Hematopoietic multipotent progenitor cell (in vitro differentiated cells): ENCODE data around the gene IDI2. TPM values are rescaled to one million over a fixed set of nuclear protein-coding genes. Genes with fewer than 3 reads are reported as not detected.
"Not testable (repeated sequence)": the region's sequence is repeated elsewhere in the genome, so short reads cannot be mapped to it uniquely, and the experiment has no call there.

Experiments
- DNase-seq, 3 donors: peaks; one replicate each; pipeline ENCODE4 v3.0.0-alpha.2; 2011 to 2015; ENCODE audit warnings: low read depth in 2 of 3, low spot score in 2 of 3
- total RNA-seq: library from RNA; depleted of rRNA; stranded (reverse); fragments of >200 nt; gene quantifications from one replicate; pipeline ENCODE4 v1.2.3, GENCODE V29; 2012

The IDI2 gene
- total RNA-seq, 1 donor, result not detected

GRCh38 chr10:1009947-1010346 is 15.7 kb downstream of the IDI2 start:
- not testable (repeated sequence) for DNase-seq

DNA sequence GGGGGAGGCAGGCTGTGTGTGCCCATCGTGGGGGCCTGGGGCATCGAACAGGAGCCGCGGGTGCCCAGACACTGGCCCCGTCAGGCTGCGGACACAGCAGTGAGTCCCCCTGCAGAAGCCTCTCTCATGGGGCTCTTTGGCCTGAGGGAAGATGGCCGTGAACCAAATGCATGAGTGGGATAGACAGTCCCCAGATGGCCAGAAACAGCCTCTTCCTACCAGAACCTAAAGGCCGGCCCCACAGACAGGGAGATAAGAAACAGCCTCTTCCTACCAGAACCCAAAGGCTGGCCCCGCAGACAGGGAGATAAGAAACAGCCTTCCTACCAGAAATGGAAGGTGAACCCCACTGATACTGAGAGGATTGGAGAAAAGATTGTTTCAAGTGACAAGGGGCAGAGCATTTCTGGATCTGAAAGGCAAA is 16.6 kb downstream of the IDI2 start:
- DNase-seq, result no peak

DNA sequence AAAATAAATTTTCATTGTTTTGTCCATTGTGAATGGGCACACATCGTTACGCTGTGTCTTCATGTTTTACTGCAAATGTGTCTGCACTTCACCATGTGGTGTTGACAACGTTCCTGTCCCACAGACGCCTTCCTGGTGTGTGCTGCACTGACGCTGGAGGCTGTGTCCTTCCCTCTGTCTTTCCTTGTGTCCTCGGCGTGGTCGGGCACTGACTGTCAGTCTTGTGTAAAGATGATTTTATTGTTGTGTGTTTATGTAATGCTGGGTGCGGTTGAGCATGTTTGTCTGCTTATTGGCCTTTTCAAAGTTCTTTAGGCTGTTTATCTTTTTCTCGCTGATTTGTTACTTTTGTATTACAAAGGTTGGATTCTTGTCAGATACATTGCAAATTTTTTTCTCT is 18.1 kb downstream of the IDI2 start:
- DNase-seq, result no peak

GRCh38 chr10:1006573-1006972 is 19.1 kb downstream of the IDI2 start:
- no peak for DNase-seq

DNA sequence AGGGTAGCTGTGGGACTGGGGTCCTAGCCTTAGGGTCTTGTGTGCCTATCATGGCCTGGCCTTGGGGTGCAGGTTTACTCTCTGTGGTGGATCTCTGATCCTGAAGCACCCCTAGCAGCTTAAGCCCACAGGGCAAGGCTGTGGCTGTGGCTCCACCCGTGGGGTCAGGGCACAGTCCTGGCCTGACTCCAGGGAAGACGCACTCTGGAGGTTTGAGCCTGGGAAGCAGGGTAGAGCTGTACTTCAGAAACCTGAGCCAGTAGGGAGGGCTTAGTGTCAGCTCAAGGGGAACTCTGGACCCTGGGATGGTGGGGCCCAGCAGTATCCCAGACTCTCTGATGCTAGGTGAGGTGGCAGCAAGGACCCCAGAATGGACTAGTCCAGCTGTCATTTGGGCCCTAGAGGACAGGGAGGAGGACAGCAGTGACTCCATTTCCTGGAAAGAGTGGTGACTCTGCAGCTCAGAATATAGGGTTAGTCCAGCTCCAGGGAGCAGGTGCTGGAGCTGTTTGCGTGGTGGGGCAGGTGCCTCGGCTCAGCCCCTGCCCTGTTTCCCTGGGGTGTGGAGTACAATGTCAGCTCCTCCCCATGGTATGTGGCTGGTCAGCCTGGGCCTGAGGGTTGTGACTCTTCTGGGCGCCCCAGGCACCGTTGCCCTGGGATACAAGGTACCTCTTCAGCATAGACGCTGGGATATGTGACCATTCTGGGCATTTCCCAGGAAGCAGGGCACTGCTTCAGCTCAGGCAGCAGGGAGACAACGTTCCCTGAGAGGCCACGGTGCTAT is 21.6 kb downstream of the IDI2 start:
- DNase-seq, result no peak

GRCh38 chr10:1002425-1003006 is 23.1 kb downstream of the IDI2 start:
- peak in 1 of 3 donors; percentile 49 for DNase-seq

GRCh38 chr10:997266-998022 is 28.2 kb downstream of the IDI2 start:
- DNase-seq, result no peak

GRCh38 chr10:996031-996430 is 29.6 kb downstream of the IDI2 start:
- no peak for DNase-seq

DNA sequence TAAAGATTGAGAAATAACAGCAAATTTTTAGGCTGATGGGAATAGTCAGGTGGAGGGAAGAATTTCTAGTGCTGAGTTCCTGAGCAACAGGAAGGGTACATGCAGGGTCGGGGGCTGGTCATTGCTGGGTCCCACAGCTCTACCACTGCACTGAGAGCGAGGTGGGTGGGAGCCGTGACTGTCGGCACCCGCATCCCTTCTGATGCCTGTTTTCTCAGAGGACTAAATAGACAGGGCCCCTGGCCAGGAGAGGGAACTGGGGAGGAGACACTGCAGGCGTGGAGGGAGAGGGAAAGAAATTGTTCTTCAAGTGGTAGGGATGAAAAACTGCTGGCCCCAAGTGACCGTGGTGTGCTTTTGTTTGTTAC is 30.1 kb downstream of the IDI2 start:
- DNase-seq, result no peak

DNA sequence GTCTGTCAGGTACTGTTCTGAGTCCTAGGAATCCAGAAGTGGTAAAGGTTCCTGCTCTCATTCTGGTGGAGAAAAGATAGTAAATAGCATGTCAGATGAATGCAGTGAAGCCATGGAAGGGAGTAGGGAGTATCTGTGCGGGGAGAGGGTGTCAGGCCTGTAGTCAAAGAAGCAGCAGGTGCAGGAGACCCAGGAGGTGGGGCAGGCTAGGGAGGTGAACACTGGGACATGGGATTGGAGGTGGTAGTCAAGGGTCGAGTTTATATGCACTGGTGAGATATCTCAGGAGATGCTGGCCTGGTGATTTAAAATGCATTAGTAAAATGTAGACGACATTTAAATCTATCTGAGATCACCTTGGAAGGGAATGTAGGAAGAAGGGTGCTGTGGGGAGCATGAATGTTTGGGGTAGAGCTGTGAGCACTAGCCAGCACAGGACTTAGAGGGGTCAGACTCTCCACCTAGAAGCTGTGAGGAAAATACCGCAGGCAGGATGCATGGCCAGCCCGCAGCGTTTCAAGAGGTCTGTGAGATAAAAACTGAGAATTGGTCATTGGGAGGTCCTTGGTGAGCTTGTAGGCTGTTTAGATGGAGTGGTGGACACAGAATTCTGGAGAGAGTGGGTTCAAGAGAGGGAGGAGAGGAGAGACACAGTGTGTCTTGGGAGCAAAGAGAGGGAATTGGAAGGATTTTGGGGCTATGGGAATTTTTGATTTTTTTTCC is 30.7 kb downstream of the IDI2 start:
- no peak for DNase-seq

GRCh38 chr10:992871-993270 is 32.8 kb downstream of the IDI2 start:
- DNase-seq, result no peak

DNA sequence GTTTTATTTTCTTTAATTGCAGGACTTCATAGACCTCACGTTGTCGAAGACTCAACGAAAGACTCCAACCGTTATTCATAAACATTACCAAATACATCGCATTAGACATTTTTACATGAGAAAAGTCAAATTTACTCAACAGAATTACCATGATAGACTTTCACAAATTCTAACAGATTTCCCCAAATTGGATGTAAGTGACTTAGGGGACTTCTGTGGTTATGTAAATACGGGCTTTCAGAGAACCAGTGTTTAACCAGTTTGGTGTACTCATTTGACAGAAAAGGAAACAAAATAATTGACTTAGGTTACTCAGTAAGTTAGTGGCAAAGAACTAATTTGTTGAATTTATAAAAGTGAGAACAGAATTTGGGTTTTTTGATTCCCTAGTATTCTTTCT is 33.2 kb downstream of the IDI2 start:
- no peak for DNase-seq

GRCh38 chr10:990808-991207 is 34.9 kb downstream of the IDI2 start:
- DNase-seq, result no peak

DNA sequence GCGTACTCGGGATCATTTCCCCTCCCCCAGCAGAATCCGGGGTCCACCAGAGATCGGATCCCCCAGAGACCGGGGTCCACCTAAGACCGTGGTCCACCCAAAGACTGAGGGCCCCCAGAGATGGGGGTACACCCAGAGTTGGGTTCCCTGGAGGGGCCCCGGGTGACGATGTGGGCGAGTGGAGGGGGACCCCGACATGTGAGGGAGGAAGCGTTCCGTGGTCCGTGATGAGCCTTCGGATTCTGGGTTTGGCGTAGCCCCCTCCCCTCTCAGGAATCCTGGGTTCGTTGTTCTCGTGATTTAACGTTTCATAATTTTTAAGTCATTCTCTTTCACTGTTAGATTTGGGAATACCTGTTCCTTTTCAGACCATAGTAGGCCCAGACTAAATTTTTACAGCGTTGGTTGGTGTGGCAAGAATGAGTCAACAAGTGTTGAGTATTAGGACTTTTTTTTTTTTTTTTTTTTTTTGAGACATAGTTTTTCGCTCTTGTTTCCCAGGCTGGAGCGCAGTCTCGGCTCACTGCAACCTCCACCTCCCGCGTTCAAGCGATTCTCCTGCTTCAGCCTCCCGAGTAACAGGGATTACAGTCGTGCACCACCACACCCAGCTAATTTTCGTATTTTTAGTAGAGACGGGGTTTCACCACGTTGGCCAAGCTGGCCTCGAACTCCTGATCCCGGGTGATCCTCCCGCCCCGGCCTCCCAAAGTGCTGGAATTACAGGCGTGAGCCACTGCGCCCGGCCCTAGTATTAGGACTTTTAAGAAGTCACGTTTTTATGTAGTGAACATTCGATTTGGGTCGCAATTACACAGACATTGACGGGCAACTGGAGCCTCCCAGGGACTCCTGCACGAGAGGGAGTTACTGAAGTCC is 36.8 kb downstream of the IDI2 start:
- DNase-seq, result peak in 1 of 3 donors; percentile 23

DNA sequence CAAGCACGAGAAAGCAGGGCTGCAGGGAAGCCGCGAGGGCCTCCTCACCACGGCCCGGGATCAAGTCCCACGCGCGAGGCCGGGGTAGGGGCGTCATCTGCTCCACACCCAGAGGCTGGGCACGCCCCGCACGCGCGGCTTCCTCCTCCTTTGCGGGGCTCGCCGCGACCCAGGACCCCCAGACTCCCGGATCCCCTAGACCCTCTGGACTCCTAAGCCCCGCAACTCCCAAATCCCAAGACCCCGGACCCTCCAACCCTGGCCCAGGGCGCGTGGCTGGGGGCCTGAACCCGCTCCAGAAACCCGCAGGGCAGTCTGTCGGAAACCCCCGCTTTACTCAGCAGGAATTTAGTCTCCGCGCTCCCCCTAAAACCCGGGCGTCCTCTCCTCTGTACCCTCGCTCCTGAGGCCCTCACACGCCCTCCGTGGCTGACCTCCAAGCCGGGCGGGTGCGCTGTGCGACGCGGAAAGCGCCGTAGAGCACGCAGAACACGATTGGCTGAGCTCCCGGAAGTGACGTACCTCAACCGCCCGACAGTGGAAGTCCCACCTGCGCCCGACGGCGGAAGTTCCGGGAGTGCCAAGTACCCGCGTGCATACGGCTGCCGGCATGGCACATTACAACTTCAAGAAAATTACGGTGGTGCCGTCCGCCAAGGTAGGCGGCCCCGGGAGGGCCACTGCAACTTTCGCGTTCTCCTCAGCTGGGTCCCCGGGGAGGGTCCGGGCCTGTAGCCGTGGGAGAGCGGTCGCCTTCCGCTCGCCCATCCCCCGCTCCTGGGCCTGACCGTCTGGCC is 37.6 kb downstream of the IDI2 start, which contains the start of gene GTPBP4:
TSS of gene GTPBP4 (plus strand) at position 565 of the 797 bp plus-strand sequence. CDS start at position 611, 46 bp downstream.
- DNase-seq, result peak; percentile 91 to 99 (median 98)

GRCh38 chr10:987620-987869 is 38.1 kb downstream of the IDI2 start:
- DNase-seq, result no peak

DNA sequence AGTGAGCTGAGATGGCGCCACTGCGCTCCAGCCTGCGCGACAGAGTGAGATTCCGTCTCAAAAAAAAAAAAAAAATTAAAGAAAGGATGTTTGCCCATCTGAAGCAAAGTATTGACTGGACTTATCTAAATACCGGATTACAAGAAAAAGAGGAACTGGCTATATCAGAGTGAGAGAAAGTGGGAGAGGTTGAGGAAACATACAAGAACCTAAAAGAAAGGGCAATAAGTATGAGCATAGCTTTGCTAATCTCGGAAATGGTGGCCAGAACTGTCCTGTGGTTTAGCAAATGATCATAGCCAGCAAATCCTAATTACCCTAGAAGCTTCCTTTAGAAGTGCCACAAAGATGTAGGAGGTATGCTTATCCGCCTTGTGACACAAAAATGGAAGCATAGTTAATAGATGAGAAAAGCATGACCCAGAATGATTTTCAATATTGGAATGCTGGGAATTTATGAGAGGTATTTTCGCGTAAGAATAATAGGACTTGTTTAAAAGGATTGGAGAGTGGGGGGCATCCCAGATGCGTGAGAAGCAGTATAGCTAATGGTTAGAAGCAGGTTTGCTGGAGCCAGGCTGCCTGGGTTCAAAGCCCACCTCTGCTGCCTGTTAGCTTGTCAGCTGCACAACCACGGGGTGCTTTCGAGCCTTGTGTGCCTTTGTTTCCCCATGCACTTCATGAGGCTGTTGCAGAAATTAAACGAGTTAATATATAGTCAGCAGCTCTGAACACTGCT is 38.6 kb downstream of the IDI2 start:
- DNase-seq, result peak in 1 of 3 donors; percentile 18

- no peak for DNase-seq
Observed at GRCh38 chr10:986137-986825, 39.4 kb downstream of the IDI2 start.
